HTERT RPE-1 (cell line): ENCODE measurements around the gene LRRC3.

ENCODE experiments used
- in situ Hi-C: fragments of 300-500 bp; cut with MboI; formaldehyde crosslinking; loops from 4 replicates; pipeline ENCODE4 v1.14.3; 2020; ENCODE audit warnings: low sequenced_read_pairs

The LRRC3 gene

GRCh38 chr21:44509539-44509938 lies 54.2 kb downstream of the LRRC3 start:
- in situ Hi-C loops = no loop called here

- in situ Hi-C loops = no loop called here
Observed at GRCh38 chr21:44510109-44510507, 54.8 kb downstream of the LRRC3 start.

GRCh38 chr21:44510508-44511218 lies 55.4 kb downstream of the LRRC3 start:
- in situ Hi-C loops = no loop called here

GRCh38 chr21:44511219-44511937 lies 56.1 kb downstream of the LRRC3 start:
- in situ Hi-C loops = no loop called here
